Hepatocyte (in vitro differentiated cells): Measurements from ENCODE around the gene VPS33B. TPM values are rescaled to one million over a fixed set of nuclear protein-coding genes. Genes with fewer than 3 reads are reported as not detected.

Experiments
- DNase-seq: peaks from one replicate; pipeline ENCODE4 v3.0.0-alpha.2; 2016; ENCODE audit warnings: low spot score
- H2AFZ ChIP-seq: fragments of 200-600 bp; sonication (generic); 2 replicates; pipeline ENCODE4 v1.6.0; 2016; ENCODE audit warnings: antibody characterized with exemption, mild to moderate bottlenecking
- H3K27ac ChIP-seq: fragments of 200-600 bp; sonication (generic); 2 replicates; pipeline ENCODE4 v1.5.1; 2016; ENCODE audit warnings: mild to moderate bottlenecking
- H3K27me3 ChIP-seq: fragments of 200-600 bp; sonication (generic); 2 replicates; pipeline ENCODE4 v1.6.1; 2016
- H3K36me3 ChIP-seq: fragments of 200-600 bp; sonication (generic); replicated peaks from 2 replicates; pipeline ENCODE4 v1.5.1; 2016; ENCODE audit warnings: low read depth; ENCODE audit not compliant: insufficient read depth
- H3K4me1 ChIP-seq: fragments of 200-600 bp; sonication (generic); 2 replicates; pipeline ENCODE4 v1.5.1; 2016; ENCODE audit warnings: mild to moderate bottlenecking, moderate library complexity; ENCODE audit not compliant: insufficient read depth
- H3K4me2 ChIP-seq: fragments of 200-600 bp; sonication (generic); 2 replicates; pipeline ENCODE4 v1.6.0; 2016
- H3K4me3 ChIP-seq: fragments of 200-600 bp; sonication (generic); 2 replicates; pipeline ENCODE4 v1.5.1; 2016; ENCODE audit warnings: mild to moderate bottlenecking
- H3K79me2 ChIP-seq: fragments of 200-600 bp; sonication (generic); 2 replicates; pipeline ENCODE4 v1.6.0; 2017; ENCODE audit warnings: mild to moderate bottlenecking
- H3K9me2 ChIP-seq: fragments of 200-600 bp; sonication (generic); replicated peaks from 2 replicates; pipeline ENCODE4 v1.6.0; 2017; ENCODE audit warnings: mild to moderate bottlenecking; ENCODE audit not compliant: insufficient read depth
- H3K9me3 ChIP-seq: fragments of 200-600 bp; sonication (generic); 2 replicates; pipeline ENCODE4 v1.5.1; 2016; ENCODE audit warnings: low read depth, mild to moderate bottlenecking
- H4K20me1 ChIP-seq: fragments of 200-600 bp; sonication (generic); 2 replicates; pipeline ENCODE4 v1.6.0; 2016; ENCODE audit warnings: mild to moderate bottlenecking; ENCODE audit not compliant: insufficient read depth, poor library complexity, severe bottlenecking
- CTCF ChIP-seq: fragments of 200-600 bp; sonication (generic); IDR thresholded peaks from 2 replicates; pipeline ENCODE4 v1.5.1; 2016; ENCODE audit warnings: antibody characterized with exemption, mild to moderate bottlenecking; ENCODE audit not compliant: poor library complexity
- EZH2 ChIP-seq: fragments of 200-600 bp; sonication (generic); IDR thresholded peaks from 2 replicates; pipeline ENCODE4 v1.6.1; 2016; ENCODE audit warnings: antibody characterized with exemption, mild to moderate bottlenecking, borderline replicate concordance
- EZH2phosphoT487 ChIP-seq: fragments of 200-600 bp; sonication (generic); IDR thresholded peaks from one replicate; pipeline ENCODE4 v1.6.1; 2018; ENCODE audit warnings: antibody characterized with exemption, mild to moderate bottlenecking, low read depth, moderate library complexity; ENCODE audit not compliant: unreplicated experiment, severe bottlenecking
- WGBS: methylation state at CpG from one replicate; pipeline ENCODE4 v1.1.6; 2016; ENCODE audit warnings: low lambda C conversion rate; ENCODE audit errors: missing lambda C conversion rate; 5-methylcytosine and 5-hydroxymethylcytosine counted together
- polyA plus RNA-seq: library from polyadenylated mRNA; unstranded; fragments of >200 nt; fragmentation: Nextera tagmentation; extraction: Ambion mirVana; gene quantifications from 2 replicates; pipeline ENCODE4 v1.2.1, GENCODE V29; 2016
- total RNA-seq: library from RNA; depleted of rRNA; stranded (reverse); fragments of >200 nt; gene quantifications from 2 replicates; pipeline ENCODE4 v1.2.3, GENCODE V29; 2014

VPS33B gene
- total and polyA plus RNA-seq, 2 experiments from 2014 or later, result 7.8 to 11.7 TPM

DNA sequence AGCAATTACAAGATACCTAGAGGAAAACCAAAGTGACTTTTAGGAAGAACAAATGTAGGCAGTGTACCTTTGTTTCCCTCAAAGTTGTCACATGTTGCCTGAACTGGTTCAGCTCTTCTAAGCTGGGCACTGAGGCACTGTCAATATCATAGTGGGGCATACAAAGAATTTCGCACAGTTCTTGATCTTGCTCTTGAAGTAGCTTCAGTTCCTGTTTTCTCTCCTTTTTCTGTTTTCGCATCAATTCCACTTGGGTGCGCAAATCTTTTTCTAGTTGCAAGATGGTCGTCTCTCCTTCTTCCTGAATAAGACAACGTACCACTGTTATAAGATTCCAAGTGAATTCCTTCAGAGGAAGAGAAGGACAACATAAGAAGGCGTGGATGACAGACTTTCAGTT, 40.7 kb downstream of the VPS33B start:
- H3K9me3 ChIP-seq, result no peaks in the 10 kb centered on the region
- H3K27ac ChIP-seq, result no peak overlapping the region
- no peaks in the 10 kb centered on the region for H4K20me1 ChIP-seq
- no peaks in the 10 kb centered on the region for H3K4me1 ChIP-seq
- WGBS, result 90% methylated on average over 6 of the region's 6 CpGs
- TF ChIP-seq EZH2phosphoT487 (no peak), EZH2 (no peak), CTCF (no peak)
- H3K36me3 ChIP-seq, result no peaks in the 10 kb centered on the region
- peaks cover 29% of the 10 kb centered on the region for H3K79me2 ChIP-seq
- no peak overlapping the region for H3K4me2 ChIP-seq
- DNase-seq, result no peak
- no peaks in the 10 kb centered on the region for H3K9me2 ChIP-seq
- H2AFZ ChIP-seq, result no peak overlapping the region
- no peak overlapping the region for H3K4me3 ChIP-seq
- no peaks in the 10 kb centered on the region for H3K27me3 ChIP-seq

- no peak overlapping the region for H2AFZ ChIP-seq
- no peak overlapping the region for H3K27ac ChIP-seq
- H3K9me3 ChIP-seq, result no peaks in the 10 kb centered on the region
- no peak for DNase-seq
- H3K4me2 ChIP-seq, result no peak overlapping the region
- H3K4me1 ChIP-seq, result no peaks in the 10 kb centered on the region
- no peaks in the 10 kb centered on the region for H3K27me3 ChIP-seq
- no peaks in the 10 kb centered on the region for H3K36me3 ChIP-seq
- H3K9me2 ChIP-seq, result no peaks in the 10 kb centered on the region
- TF ChIP-seq CTCF (no peak), EZH2 (no peak), EZH2phosphoT487 (no peak)
- H3K79me2 ChIP-seq, result peaks cover 8% of the 10 kb centered on the region
- H3K4me3 ChIP-seq, result no peak overlapping the region
- H4K20me1 ChIP-seq, result no peaks in the 10 kb centered on the region
- WGBS, result 72% methylated on average over 1 of the region's 1 CpG
Observed at GRCh38 chr15:90979582-90979981, 42.8 kb downstream of the VPS33B start.

DNA sequence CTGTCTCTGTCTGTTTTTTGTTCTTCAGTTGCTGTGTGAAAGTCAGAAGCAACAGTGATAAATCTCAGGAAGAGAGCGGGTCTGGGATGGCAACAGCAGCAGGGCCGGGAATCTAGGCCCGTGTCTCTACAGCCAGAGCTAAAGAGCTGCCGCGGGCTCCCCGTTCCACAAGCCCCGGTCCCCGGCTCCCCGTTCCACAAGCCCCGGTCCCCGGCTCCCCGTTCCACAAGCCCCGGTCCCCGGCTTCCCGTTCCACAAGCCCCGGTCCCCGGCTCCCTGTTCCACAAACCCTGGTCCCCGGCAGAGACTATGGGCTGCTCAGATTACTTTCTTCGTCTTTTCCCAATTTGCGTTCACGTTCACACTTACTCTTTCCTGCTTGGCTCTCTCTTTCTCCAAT, 48.2 kb downstream of the VPS33B start:
- WGBS, result 89% methylated on average over 11 of the region's 21 CpGs
- DNase-seq, result no peak
- Histone ChIP-seq H3K4me3 (no peak overlapping the region), H3K27me3 (no peaks in the 10 kb centered on the region), H3K4me1 (no peaks in the 10 kb centered on the region), H3K79me2 (no peaks in the 10 kb centered on the region), H3K4me2 (no peak overlapping the region), H4K20me1 (no peaks in the 10 kb centered on the region), H3K9me2 (no peaks in the 10 kb centered on the region), H3K27ac (no peak overlapping the region), H2AFZ (no peak overlapping the region), H3K36me3 (no peaks in the 10 kb centered on the region), H3K9me3 (no peaks in the 10 kb centered on the region)
- no peak for TF ChIP-seq EZH2phosphoT487
- no peak for TF ChIP-seq EZH2
- no peak for TF ChIP-seq CTCF

DNA sequence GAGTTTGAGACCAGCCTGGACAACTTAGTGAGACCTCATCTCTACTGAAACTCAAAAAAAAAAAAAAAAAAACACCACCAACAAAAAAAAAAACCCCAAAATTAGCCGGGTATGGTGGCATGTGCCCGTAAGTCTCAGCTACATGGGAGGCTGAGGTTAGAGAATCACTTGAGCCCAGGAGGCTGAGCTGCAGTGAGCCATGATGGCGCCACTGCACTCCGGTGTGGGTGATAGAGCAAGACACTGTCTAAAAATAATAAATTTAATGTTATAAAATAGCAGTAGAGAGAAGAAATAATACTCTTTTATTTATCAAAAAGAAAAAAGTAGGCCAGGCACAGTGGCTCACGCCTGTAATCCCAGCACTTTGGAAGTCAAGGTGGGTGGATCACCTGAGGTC, 50.3 kb downstream of the VPS33B start:
- H3K4me3 ChIP-seq, result no peak overlapping the region
- H3K36me3 ChIP-seq, result no peaks in the 10 kb centered on the region
- H3K4me1 ChIP-seq, result no peaks in the 10 kb centered on the region
- no peaks in the 10 kb centered on the region for H3K79me2 ChIP-seq
- no peak overlapping the region for H3K27ac ChIP-seq
- no peaks in the 10 kb centered on the region for H3K9me3 ChIP-seq
- H3K27me3 ChIP-seq, result no peaks in the 10 kb centered on the region
- over 99% methylated on average over 5 of the region's 5 CpGs for WGBS
- no peaks in the 10 kb centered on the region for H3K9me2 ChIP-seq
- no peaks in the 10 kb centered on the region for H4K20me1 ChIP-seq
- H2AFZ ChIP-seq, result no peak overlapping the region
- TF ChIP-seq CTCF (no peak), EZH2phosphoT487 (no peak), EZH2 (no peak)
- DNase-seq, result no peak
- no peak overlapping the region for H3K4me2 ChIP-seq
